Adipose tissue (tissue), 3 donors: ENCODE results near the gene DMXL2. TPM values are rescaled to one million over a fixed set of nuclear protein-coding genes. Genes with fewer than 3 reads are reported as not detected.
"Not testable (repeated sequence)": the region's sequence is repeated elsewhere in the genome, so short reads cannot be mapped to it uniquely, and the experiment has no call there.

Experiments used
- H3K27ac ChIP-seq: one replicate; pipeline ENCODE4 v1.5.1; 2013; ENCODE audit warnings: low read depth, low read length
- WGBS, 3 donors: extraction: QIAGEN DNeasy Blood & Tissue Kit; methylation state at CpG; one replicate each; pipeline ENCODE4 v1.1.7; 2013; 5-methylcytosine and 5-hydroxymethylcytosine counted together
- polyA plus RNA-seq, 3 donors: library from polyadenylated mRNA; stranded (reverse); fragments of 200-250 nt; gene quantifications; one replicate each; pipeline ENCODE4 v1.2.3, GENCODE V29; 2013
- donor health status: healthy with polysubstance abuse.
- donor health status: Bipolar disorder and iron deficiency.
- donor health status: healthy.

Gene DMXL2
- polyA plus RNA-seq, 3 donors, result 8.2 to 30.9 (median 16.3) TPM

DNA sequence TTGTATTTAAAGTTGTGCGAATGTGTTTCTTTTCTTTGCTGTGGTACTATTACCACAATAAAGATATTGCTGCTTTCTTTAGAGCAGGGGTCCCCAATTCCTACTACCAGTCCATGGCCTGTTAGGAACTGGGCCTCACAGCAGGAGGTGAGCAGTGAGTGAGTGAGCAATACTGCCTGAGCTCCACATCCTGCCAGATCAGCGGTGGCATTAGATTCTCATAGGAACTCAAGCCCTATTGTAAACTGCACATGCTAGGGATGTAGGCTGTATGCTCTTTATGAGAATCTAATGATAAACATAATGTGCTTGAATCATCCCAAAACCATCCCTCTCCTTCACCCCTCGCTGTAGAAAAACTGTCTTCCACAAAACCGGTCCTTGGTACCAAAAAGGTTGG lies 41.6 kb downstream of the DMXL2 start:
- no peak overlapping the region for H3K27ac ChIP-seq
- 91 to 96% (median 93%) methylated on average over 4 of the region's 4 CpGs for WGBS, 3 donors

DNA sequence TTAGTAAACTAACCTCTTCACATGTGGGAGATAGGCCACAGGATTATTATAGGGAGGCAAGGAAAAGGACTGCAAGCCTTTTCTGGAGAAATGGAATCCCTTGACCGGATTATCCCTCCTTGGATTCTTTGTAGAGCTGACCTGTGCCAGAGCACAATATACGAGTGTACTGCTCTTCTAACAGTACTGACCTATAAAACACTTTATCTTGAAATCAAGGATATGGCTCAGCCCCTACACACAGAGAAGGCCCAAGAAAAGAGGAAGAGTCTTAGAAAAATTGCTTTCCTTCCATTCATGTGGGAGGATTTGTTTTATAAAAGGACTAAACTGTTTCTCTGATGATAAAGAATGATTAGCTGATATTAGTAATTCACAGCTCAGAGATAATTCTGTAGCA lies 42.2 kb downstream of the DMXL2 start:
- WGBS, 3 donors, result 73 to 83% (median 77%) methylated on average over 2 of the region's 2 CpGs

DNA sequence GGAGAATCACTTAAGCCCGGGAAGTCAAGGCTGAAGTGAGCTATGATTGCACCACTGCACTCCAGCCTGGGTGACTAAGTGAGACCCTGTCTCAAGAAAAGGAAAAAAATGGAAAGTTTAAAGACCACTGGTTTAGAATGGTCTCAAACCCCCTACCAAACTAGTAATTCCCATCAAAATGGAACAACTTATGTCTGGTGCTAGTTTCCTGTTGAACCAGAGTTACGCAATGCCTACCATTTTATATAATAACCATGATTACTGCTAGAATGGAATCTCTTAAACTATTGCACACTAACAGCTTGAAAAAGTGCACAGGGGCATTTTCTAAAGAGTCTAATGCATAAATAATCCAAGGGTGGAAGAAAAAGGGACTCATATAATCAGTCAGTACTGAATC lies 43.6 kb downstream of the DMXL2 start:
- 96 to 98% (median 97%) methylated on average over 2 of the region's 2 CpGs for WGBS, 3 donors

More for the DNA sequence above, 42.2 kb downstream of the DMXL2 start:
- H3K27ac ChIP-seq, result no peak overlapping the region

DNA sequence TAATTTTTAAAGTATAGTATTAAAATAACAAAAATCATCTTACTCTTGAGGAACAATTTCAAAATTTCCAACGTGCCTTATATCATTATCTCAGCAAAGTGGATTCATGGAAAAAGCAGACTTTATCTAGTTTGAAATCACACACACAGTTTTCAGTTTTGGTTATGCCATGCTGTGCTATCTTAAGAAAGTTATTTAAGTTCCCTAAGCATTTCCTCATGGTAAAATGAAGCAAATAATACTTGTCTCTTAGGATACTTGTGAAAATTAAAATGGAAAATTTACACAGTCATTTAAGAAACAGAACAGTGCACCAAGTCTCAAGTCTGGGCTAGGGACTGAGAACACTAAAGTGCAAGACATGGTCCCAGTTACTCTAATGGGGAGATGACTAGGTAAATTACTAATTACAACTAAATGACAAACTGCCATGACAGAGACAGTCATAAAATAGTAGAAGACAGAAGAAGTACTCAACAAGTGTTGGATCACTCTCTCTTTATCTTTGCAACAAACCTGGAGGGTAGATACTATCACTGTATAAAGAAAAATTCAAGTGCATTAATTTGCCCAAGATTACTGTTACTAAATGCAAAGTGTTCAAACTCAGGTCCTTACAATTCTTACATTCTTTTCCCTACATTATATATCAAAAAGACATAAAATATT lies 44.8 kb downstream of the DMXL2 start:
- no peak overlapping the region for H3K27ac ChIP-seq
- 44 to 77% (median 49%) methylated on average over 1 of the region's 1 CpG for WGBS, 3 donors

More for the DNA sequence above, 43.6 kb downstream of the DMXL2 start:
- no peak overlapping the region for H3K27ac ChIP-seq

DNA sequence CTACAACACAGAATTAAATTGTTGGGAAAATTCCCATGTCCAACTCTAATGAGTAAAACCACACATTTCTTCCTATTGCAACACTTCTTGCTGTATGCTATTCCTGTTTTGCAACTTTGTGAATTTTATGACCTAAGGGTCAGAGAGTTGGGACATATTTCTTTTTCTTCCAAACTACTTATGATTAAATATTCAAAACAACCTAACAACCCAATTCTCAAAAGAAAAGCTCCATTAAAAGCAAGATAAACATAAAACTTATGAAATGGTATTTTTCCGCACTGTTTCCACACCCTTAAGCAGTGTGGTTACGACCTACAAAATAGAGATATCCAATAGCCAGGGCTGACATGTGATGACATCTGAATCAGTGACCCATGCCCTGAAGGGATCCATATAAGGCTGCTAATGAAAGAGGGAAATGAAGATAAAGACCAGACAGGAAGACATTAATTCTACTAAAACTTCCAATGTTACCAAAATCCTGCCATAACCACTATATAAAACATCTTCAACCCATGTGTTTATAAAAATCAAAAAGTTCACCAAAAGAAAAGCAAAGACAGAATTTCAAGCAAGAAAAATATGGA lies 45.6 kb downstream of the DMXL2 start:
- H3K27ac ChIP-seq, result no peak overlapping the region
- 35 to 86% (median 45%) methylated on average over 2 of the region's 2 CpGs for WGBS, 3 donors

DNA sequence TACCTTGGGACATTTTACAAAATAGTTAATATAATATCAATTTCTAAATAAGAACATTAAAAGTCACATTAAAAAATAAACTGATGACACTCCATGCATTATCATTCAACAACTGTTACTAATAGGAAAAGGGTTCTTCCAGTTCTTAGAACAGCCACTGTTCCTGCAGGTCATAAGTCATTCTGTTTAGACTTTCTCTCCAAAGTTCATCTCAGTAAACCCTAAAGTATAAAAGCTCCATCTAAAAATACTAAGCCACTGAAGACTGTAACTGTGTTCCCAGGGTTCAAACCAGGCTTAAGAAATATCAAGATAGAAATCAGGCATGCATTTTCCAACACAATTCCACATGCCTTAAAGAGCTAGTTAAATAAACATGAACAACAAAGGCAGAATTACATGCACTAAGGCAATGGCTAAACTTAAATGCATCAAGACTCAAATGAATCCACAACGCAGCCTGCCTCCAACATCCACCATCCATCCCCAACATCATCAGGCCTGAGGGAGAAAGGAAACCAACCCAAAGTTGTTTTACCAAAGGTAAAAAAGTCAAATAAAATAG lies 46.2 kb downstream of the DMXL2 start:
- WGBS, 3 donors, result 80 to 100% (median 91%) methylated on average over 1 of the region's 1 CpG
- H3K27ac ChIP-seq, result no peak overlapping the region

DNA sequence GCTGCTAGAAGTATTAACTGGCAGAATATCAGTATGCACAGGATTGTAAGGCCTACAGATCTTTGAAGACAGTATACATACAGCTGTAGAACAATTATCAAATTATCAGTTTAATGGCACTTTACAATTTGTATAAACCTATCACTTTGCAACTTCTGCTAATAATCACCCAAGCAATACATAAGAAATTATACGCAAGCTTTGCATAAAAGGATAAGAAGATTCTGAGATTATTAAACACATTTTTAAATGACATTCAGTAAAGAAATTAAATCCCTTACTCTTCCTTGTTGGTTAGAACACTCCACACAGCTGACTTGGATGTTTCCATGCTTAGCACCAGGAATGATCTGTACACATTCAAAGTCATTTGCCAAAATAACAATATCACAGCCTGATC lies 46.8 kb downstream of the DMXL2 start:
- WGBS, 3 donors, result 93 to 98% (median 97%) methylated on average over 1 of the region's 1 CpG
- no peak overlapping the region for H3K27ac ChIP-seq

DNA sequence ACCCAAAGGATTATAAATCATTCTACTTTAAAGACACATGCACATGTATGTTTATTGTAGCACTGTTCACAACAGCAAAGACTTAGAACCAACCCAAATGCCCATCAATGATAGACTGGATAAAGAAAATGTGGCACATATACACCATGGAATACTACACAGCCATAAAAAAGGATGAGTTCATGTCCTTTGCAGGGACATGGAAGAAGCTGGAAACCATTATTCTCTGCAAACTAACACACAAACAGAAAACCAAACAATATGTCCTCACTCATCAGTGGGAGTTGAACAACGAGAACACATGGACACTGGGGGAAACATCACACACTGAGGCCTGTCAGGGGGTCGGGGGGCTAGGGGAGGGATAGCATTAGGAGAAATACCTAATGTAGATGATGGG lies 49.2 kb downstream of the DMXL2 start:
- WGBS, 3 donors, result 91 to 98% (median 94%) methylated on average over 2 of the region's 2 CpGs
- not testable (repeated sequence) for H3K27ac ChIP-seq

DNA sequence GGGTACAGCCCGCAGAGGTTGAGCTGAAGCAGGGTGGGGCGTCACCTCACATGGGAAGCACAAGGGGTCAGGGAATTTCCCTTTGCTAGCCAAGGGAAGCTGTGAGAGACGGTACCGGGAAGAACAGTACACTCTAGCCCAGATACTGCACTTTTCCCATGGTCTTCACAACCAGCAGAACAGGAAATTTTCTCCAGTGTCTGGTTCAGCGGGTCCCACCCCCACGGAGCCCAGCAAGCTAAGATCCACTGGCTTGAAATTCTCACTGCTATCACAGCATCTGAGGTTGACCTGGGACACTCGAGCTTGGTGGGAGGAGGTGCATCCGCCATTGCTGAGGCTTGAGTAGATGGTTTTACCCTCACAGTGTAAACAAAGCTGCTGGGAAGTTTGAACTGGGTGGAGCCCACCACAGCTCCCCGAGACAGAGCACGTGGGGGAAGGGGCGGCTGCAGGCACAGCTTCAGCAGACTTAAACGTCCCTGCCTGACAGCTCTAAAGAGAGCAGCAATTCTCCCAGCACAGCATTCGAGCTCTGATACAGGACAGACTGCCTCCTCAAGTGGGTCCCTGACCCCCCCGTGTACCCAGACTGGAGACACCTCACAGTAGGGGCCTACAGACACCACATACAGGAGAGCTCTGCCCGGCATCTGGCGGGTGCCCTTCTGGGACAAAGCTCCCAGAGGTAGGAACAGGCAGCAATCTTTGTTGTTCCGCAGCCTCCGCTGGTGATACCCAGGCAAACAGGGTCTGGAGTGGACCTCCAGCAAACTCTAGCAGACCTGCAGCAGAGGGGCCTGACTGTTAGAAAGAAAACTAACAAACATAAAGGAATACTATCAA lies 53.4 kb downstream of the DMXL2 start:
- H3K27ac ChIP-seq, result not testable (repeated sequence)
- 73 to 76% (median 74%) methylated on average over 18 of the region's 18 CpGs for WGBS, 3 donors

DNA sequence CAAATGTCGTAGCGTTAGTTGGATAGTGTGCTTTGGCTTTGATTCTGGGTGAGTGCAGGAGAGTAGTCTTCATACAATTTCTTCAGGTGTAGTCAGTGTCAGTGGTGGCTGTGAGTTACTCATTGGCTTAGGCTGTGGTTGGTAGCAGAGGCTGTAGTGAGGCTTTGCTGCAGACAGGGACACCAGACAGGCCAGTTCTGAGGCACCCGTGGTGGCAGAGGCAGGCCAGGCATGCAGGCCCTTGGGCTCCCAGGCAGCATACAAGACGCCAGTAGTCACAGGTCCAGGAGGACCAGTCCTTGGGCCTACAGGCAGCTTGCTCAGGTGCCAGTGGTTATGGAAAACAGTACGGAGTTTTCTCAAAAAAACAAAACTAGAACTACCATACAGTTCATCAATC lies 61.3 kb downstream of the DMXL2 start:
- WGBS, 3 donors, result 77 to 92% (median 83%) methylated on average over 5 of the region's 5 CpGs
- H3K27ac ChIP-seq, result no peak overlapping the region

DNA sequence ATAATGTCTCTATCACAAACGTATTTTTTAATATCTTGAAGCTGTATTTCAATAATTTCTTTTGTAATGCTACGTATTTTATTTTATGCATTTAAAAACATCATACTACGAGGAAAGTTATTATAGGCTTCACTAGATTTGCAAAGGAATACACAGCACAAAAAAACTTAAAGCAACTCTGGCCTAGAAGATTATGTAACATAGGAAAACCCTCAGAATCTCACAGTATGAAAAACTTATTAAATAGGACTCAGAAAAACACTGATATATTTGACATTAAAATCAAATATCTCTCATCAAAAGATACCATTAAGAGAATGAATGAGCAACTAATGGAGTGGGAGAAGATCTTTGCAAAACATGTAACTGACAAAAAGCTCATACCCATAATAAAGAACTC lies 63.7 kb downstream of the DMXL2 start:
- no peak overlapping the region for H3K27ac ChIP-seq
- 81 to 95% (median 85%) methylated on average over 3 of the region's 3 CpGs for WGBS, 3 donors

DNA sequence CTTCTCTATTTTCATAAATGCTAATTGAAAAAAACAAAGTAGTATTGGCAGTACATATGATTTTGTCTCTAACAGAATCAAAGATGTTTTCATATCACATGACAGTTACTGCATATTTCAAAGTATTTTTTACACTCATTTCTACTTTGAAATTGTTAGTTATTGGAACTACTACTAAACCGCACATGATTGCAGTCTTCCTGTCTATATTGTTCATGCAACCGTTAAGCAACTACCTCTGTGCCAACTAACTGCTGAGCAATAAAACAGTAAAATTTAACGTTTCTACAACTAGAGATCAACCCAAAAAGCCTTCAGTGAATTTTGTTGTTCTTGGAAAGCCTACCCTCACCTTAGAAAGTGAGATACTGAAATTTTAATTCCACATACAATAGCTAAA lies 64.2 kb downstream of the DMXL2 start:
- WGBS, 3 donors, result 56 to 92% (median 67%) methylated on average over 3 of the region's 3 CpGs
- no peak overlapping the region for H3K27ac ChIP-seq

DNA sequence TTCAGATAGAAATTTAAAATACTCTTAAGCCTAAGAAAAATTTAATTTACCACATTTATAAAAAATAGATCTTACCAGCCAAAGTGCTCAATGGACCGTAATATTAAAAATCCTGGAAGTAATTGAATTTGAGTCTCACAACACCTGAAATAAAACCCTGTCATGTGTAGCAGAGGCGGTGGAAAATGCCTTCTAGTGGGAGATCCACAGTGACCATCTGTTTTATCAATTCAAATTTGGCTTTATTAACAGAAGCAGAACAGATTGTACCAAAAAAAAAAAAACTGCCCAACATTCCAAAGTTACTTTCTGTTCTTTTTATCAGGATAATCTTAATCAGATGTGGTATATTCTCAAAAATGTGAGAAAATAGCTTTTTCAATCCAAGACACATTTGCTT lies 71.7 kb downstream of the DMXL2 start:
- 66 to 95% (median 92%) methylated on average over 2 of the region's 2 CpGs for WGBS, 3 donors
- no peak overlapping the region for H3K27ac ChIP-seq

DNA sequence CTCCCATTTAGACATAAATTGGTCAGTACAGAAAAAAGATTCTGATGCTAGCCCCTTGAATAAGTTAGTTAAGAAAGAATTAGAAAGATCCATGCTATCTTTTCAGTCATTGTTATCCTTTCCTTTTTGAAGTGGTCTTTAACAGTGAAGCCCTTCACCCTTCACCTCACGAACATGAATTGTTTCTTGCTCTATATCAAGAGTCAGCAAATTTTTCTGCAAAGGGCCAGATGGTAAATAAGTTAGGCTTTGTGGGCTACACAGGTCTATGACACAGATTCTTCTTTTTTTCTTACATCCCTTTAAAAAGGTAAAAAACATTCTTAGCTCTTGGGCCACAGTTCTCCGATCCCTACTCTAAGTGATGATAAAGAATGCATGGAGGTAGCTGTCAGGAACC lies 74.9 kb downstream of the DMXL2 start:
- no peak overlapping the region for H3K27ac ChIP-seq
- WGBS, 3 donors, result 89 to 95% (median 93%) methylated on average over 2 of the region's 2 CpGs

DNA sequence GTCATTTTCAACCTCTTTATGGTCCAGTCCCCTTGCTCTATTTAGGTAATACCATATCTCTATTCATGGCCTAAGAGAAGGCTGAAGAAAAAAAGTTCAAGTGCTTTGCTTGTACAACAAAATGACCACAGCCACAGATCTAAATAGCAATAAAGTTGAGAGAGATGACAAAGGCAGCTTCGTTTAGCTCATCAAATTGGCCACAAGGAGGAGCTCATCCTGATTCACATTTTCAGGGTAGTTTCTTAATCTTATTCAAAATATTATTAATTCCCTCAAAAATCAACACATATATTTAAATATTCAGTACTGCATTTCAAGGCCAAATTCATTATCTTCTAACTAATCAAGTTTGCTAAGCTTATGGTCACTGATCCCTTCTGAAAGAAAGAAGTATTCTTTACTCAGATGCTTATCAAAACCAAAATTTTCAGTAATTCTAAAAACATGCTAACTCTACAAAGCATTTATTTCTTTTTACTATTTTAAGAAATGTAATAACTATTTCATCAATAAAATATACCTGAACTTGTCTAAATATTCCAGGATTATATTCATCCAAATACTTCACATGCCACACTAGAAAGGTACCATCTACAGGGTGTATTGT lies 85.5 kb downstream of the DMXL2 start:
- 7 to 24% (median 8%) methylated on average over 1 of the region's 1 CpG for WGBS, 3 donors
- no peak overlapping the region for H3K27ac ChIP-seq

DNA sequence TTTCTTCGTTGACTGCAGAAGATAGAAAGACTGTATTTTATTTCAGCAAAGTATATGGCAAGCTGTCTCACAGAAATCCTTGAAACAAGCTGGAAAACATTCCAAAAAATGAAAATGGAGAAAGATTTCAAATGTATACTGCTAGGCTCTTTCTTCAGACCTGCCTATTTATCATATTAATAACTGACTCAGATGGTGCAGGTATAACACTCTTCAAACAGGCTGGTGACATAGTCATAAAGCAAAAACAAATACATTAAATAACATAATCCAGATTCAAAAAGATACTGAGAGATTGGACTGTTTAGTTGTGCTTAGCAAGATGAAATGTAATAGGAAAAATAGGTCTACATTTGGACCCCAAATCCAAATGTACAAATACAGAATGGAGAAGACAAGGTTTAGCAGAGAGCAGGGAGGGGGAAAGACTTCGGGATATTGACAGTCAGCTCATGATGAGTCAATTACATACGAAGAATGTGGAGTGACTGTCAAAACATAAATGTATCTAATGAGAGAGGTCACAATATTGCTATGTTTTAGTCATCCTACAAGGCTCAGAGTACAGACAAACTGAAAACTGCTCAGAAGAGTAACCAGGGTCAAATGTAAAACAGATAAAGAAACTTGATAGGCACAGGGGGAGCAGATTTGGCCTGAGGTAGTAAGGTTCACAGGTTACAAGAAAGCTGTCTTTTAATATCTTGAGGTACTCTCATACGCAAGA lies 88.7 kb downstream of the DMXL2 start:
- WGBS, 3 donors, result 91 to 96% (median 91%) methylated on average over 4 of the region's 4 CpGs
- no peak overlapping the region for H3K27ac ChIP-seq

DNA sequence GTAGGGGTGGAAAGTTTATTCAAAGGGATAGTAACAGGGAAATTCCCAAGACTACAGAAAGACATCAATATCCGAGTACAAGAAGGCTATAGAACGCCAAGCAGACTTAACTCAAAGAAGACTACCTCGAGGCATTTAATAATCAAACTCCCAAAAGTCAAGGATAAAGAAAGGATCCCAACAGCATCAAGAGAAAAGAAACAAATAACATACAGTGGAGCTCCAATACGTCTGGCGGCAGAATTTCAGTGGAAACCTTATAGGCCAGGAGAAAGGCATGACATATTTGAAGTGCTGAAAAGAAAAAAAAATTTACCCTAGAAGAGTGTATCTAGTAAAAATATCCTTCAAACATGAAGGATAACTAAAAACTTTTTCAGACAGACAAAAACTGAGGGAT lies 95.6 kb downstream of the DMXL2 start:
- no peak overlapping the region for H3K27ac ChIP-seq
- 96 to 98% (median 97%) methylated on average over 5 of the region's 5 CpGs for WGBS, 3 donors

DNA sequence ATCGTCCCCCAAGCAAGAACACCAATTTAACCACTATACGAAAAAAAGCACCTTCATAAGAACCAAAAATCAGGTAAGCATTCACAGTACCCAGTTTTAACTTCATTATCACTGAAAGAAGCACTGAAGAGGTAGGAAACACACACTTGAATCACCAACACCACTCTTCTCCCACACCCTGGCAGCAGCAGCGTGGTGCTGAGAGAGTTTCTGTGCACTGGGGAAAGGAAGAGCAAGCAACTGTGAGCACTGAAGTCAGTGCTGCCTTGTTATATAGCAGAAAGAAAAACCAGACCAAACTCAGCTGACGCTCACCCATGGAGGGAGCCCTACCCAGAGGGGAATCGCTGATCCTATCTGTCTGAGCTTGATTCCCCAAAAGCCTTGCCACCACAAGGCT lies 98.2 kb downstream of the DMXL2 start:
- H3K27ac ChIP-seq, result no peak overlapping the region
- WGBS, 3 donors, result 94 to 98% (median 96%) methylated on average over 5 of the region's 5 CpGs
